ENCODE measurements around the gene PCSK5. TPM values are rescaled to one million over a fixed set of nuclear protein-coding genes. Genes with fewer than 3 reads are reported as not detected.

PCSK5 gene
- total and polyA plus RNA-seq, 2 donors (not counting 1 experiment from before 2014, with no cell fraction given) = 0.09 TPM; not detected in 1

DNA sequence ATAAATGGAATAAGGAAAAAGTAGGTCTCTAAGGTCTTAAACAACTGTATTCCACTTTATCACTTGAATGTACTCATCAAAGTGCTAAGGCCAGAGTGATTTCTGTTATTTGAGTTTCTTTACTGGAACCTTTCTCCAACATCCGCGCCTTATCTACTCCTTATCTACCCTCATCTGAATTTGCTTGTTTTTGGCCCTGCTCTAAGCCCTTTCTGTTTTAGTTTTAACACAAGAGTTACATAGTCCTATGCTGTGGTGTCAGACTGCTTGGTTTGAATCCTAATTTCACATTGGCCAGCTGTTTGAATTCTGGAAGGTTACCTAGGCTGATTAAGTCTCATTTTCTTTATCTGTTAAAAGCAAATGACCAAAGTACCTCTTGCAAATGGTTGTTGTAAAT lies 128.3 kb downstream of the PCSK5 start:
- CTCF ChIA-PET = no interaction called here
- Histone ChIP-seq H3K79me2 (ENCODE audit: control insufficient read depth, insufficient read depth, low read length) (no peaks in the 10 kb centered on the region), H4K20me1 (ENCODE audit: control insufficient read depth, insufficient read depth, low read length, poor library complexity, severe bottlenecking) (no peaks in the 10 kb centered on the region), H3K27me3 (replicated peaks in 1 of 4; ENCODE audit: control extremely low read depth in 1 of 4, control insufficient read depth in 3 of 4, insufficient read depth in 4 of 4, low read length in 3 of 4) (no peaks in the 10 kb centered on the region), H3K4me1 (ENCODE audit: control insufficient read depth in 2 of 2, insufficient read depth in 2 of 2, low read length in 2 of 2) (no peaks in the 10 kb centered on the region), H3K4me3 (ENCODE audit: control extremely low read depth in 1 of 5, extremely low read depth in 1 of 5, insufficient read depth in 1 of 5, low read depth in 2 of 5, low read length in 4 of 5) (no peak overlapping the region), H3K9ac (ENCODE audit: low read length) (no peak overlapping the region), H3K9me3 (ENCODE audit: control extremely low read depth in 1 of 3, control insufficient read depth in 2 of 3, insufficient read depth in 1 of 3, low read length in 2 of 3) (no peaks in the 10 kb centered on the region), H3K36me3 (replicated peaks in 1 of 2; ENCODE audit: control extremely low read depth in 1 of 2, control insufficient read depth in 1 of 2, extremely low read depth in 1 of 2, insufficient read depth in 2 of 2, low read length in 1 of 2) (no peaks in the 10 kb centered on the region), H3K27ac (ENCODE audit: low read length in 2 of 2) (no peak overlapping the region), H2AFZ (ENCODE audit: insufficient read depth, low read depth, low read length, poor library complexity, severe bottlenecking) (no peak overlapping the region), H3K4me2 (replicated peaks; ENCODE audit: low read depth, low read length, poor library complexity, severe bottlenecking) (no peak overlapping the region)
- no peaks in the 10 kb centered on the region for H3K9me3 Mint-ChIP-seq (ENCODE audit: insufficient read depth)
- H3K27ac Mint-ChIP-seq = no peak overlapping the region
- POLR2A ChIA-PET = no interaction called here
- H3K4me3 Mint-ChIP-seq = no peak overlapping the region
- intact Hi-C loops (cut with micrococcal nuclease) = no loop called here
- TF ChIP-seq CTCF (IDR thresholded peaks at IDR 0.05) (no peak), EZH2 (IDR thresholded peaks at IDR 0.05; ENCODE audit: borderline replicate concordance, insufficient read depth, low read depth, low read length, poor library complexity, severe bottlenecking) (no peak)
- H3K4me1 Mint-ChIP-seq = no peaks in the 10 kb centered on the region
- no peaks in the 10 kb centered on the region for H3K27me3 Mint-ChIP-seq
- DNase-seq (no peak), ATAC-seq (ENCODE audit: low read depth) (no peak)
- no CpG with 5 or more reads among the region's 2 CpGs for WGBS (ENCODE audit: insufficient coverage)

- WGBS (ENCODE audit: insufficient coverage) = 27% methylated on average over 5 of the region's 10 CpGs
- no peaks in the 10 kb centered on the region for H3K9me3 Mint-ChIP-seq (ENCODE audit: insufficient read depth)
- H3K4me1 Mint-ChIP-seq = no peaks in the 10 kb centered on the region
- H3K27me3 Mint-ChIP-seq = no peaks in the 10 kb centered on the region
- Histone ChIP-seq H3K9ac (ENCODE audit: low read length) (no peak overlapping the region), H3K79me2 (ENCODE audit: control insufficient read depth, insufficient read depth, low read length) (no peaks in the 10 kb centered on the region), H3K4me2 (replicated peaks; ENCODE audit: low read depth, low read length, poor library complexity, severe bottlenecking) (no peak overlapping the region), H2AFZ (ENCODE audit: insufficient read depth, low read depth, low read length, poor library complexity, severe bottlenecking) (peak overlapping the region; percentile 41), H3K27ac (ENCODE audit: low read length in 2 of 2) (no peak overlapping the region), H3K36me3 (replicated peaks in 1 of 2; ENCODE audit: control extremely low read depth in 1 of 2, control insufficient read depth in 1 of 2, extremely low read depth in 1 of 2, insufficient read depth in 2 of 2, low read length in 1 of 2) (no peaks in the 10 kb centered on the region), H3K27me3 (replicated peaks in 1 of 4; ENCODE audit: control extremely low read depth in 1 of 4, control insufficient read depth in 3 of 4, insufficient read depth in 4 of 4, low read length in 3 of 4) (no peaks in the 10 kb centered on the region), H3K4me3 (ENCODE audit: control extremely low read depth in 1 of 5, extremely low read depth in 1 of 5, insufficient read depth in 1 of 5, low read depth in 2 of 5, low read length in 4 of 5) (no peak overlapping the region), H3K4me1 (ENCODE audit: control insufficient read depth in 2 of 2, insufficient read depth in 2 of 2, low read length in 2 of 2) (no peaks in the 10 kb centered on the region), H4K20me1 (ENCODE audit: control insufficient read depth, insufficient read depth, low read length, poor library complexity, severe bottlenecking) (no peaks in the 10 kb centered on the region), H3K9me3 (ENCODE audit: control extremely low read depth in 1 of 3, control insufficient read depth in 2 of 3, insufficient read depth in 1 of 3, low read length in 2 of 3) (no peaks in the 10 kb centered on the region)
- intact Hi-C loops (cut with micrococcal nuclease) = no loop called here
- H3K4me3 Mint-ChIP-seq = no peak overlapping the region
- no peak for DNase-seq
- no peak overlapping the region for H3K27ac Mint-ChIP-seq
- ATAC-seq (ENCODE audit: low read depth) = no peak
- POLR2A ChIA-PET = no interaction called here
- CTCF ChIA-PET = no interaction called here
- TF ChIP-seq EZH2 (IDR thresholded peaks at IDR 0.05; ENCODE audit: borderline replicate concordance, insufficient read depth, low read depth, low read length, poor library complexity, severe bottlenecking) = no peak
Observed at GRCh38 chr9:76020652-76021051, 130.2 kb downstream of the PCSK5 start.
